Osteoblast (primary cell): ENCODE results near the gene KLK3. TPM values are rescaled to one million over a fixed set of nuclear protein-coding genes. Genes with fewer than 3 reads are reported as not detected.

Source experiments
- DNase-seq: peaks from one replicate; pipeline ENCODE4 v3.0.0; 2011; ENCODE audit warnings: low spot score, mixed read lengths; ENCODE audit not compliant: insufficient read length; ENCODE audit errors: missing footprints
- H2AFZ ChIP-seq: 2 replicates; pipeline ENCODE4 v1.6.0; 2011; ENCODE audit warnings: mild to moderate bottlenecking, low read length
- H3K27ac ChIP-seq: 2 replicates; pipeline ENCODE4 v1.5.1; 2011; ENCODE audit warnings: mild to moderate bottlenecking, low read depth, low read length, moderate library complexity
- H3K27me3 ChIP-seq: 2 replicates; pipeline ENCODE4 v1.6.0; 2012; ENCODE audit warnings: mild to moderate bottlenecking, control low read depth, inconsistent platforms, low read length, moderate library complexity; ENCODE audit not compliant: insufficient read depth
- H3K36me3 ChIP-seq: 2 replicates; pipeline ENCODE4 v1.5.1; 2011; ENCODE audit warnings: mild to moderate bottlenecking, low read length, control low read depth, moderate library complexity; ENCODE audit not compliant: insufficient read depth
- H3K4me1 ChIP-seq: 2 replicates; pipeline ENCODE4 v1.5.1; 2011; ENCODE audit warnings: mild to moderate bottlenecking, low read length, control low read depth, moderate library complexity; ENCODE audit not compliant: insufficient read depth
- H3K4me2 ChIP-seq: 2 replicates; pipeline ENCODE4 v1.6.0; 2011; ENCODE audit warnings: mild to moderate bottlenecking, low read length; ENCODE audit not compliant: insufficient read depth
- H3K4me3 ChIP-seq: fragments of 200-600 bp; sonication (generic); 3 replicates; pipeline ENCODE4 v1.5.1; 2012; ENCODE audit warnings: mild to moderate bottlenecking, low read length, inconsistent platforms; ENCODE audit not compliant: insufficient read depth
- H3K79me2 ChIP-seq: 2 replicates; pipeline ENCODE4 v1.6.0; 2012; ENCODE audit warnings: mild to moderate bottlenecking, low read length, control low read depth, inconsistent platforms; ENCODE audit not compliant: insufficient read depth
- H3K9me3 ChIP-seq: 2 replicates; pipeline ENCODE4 v1.5.1; 2011; ENCODE audit warnings: low read depth, low read length, control low read depth
- H4K20me1 ChIP-seq: 2 replicates; pipeline ENCODE4 v1.6.0; 2012; ENCODE audit warnings: mild to moderate bottlenecking, low read length, control low read depth; ENCODE audit not compliant: insufficient read depth
- total RNA-seq: library from RNA; depleted of rRNA; stranded (reverse); fragments of >200 nt; gene quantifications from 2 replicates; pipeline ENCODE4 v1.2.3, GENCODE V29; 2012
- TF ChIP-seq, protein P1 (sequence below): IDR thresholded peaks from 2 replicates; pipeline ENCODE4 v1.5.1; 2011; ENCODE audit warnings: mild to moderate bottlenecking, low read depth, low read length, moderate library complexity; ENCODE audit errors: extremely low read depth

KLK3 gene
- total RNA-seq, 1 donor = not detected

DNA sequence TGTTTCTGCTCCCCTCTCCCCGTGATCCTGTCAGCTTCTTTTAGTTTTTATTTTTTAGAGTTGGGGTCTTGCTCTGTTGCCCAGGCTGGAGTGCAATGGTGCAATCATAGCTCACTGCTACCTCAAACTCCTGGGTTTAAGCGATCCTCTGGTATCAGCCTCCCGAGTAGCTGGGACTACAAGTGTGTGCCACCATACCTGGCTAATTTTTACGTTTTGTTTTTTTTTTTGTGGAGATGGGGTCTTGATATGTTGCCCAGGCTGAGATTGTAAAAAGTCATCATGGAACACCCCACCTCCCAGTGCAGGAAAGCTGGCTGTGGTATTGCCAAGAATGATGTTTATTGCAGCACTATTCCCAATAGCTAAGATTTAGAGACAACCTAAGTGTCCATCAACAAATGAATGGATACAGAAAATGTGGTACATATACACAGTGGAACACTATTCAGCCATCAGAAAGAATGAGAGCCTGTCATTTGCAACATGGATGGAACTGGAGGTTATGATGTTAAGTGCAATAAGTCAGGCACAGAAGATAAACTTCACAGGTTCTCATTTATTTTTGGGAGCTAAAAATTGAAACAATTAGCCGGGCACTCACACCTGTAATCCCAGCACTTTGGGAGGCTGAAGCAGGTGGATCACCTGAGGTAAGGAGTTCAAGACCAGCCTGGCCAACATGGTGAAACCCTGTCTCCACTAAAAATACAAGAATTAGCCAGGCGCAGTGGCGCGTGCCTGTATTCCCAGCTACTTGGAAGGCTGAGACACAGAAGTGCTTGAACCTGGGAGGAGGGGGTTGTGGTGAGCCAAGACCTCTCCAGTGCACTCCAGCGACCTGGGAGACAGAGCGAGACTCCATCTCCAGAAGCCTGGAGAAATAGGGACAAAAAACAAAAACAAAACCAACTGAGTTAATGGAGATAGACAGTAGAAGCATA is 14.7 kb upstream of the KLK3 start:
- Histone ChIP-seq H3K9me3 (no peaks in the 10 kb centered on the region), H2AFZ (no peak overlapping the region), H3K27ac (no peak overlapping the region), H4K20me1 (no peaks in the 10 kb centered on the region), H3K36me3 (no peaks in the 10 kb centered on the region), H3K79me2 (no peaks in the 10 kb centered on the region), H3K4me3 (no peak overlapping the region), H3K4me1 (peaks cover 5% of the 10 kb centered on the region), H3K4me2 (no peak overlapping the region), H3K27me3 (peaks cover 7% of the 10 kb centered on the region)
- DNase-seq = no peak
- TF ChIP-seq, protein P1, sequence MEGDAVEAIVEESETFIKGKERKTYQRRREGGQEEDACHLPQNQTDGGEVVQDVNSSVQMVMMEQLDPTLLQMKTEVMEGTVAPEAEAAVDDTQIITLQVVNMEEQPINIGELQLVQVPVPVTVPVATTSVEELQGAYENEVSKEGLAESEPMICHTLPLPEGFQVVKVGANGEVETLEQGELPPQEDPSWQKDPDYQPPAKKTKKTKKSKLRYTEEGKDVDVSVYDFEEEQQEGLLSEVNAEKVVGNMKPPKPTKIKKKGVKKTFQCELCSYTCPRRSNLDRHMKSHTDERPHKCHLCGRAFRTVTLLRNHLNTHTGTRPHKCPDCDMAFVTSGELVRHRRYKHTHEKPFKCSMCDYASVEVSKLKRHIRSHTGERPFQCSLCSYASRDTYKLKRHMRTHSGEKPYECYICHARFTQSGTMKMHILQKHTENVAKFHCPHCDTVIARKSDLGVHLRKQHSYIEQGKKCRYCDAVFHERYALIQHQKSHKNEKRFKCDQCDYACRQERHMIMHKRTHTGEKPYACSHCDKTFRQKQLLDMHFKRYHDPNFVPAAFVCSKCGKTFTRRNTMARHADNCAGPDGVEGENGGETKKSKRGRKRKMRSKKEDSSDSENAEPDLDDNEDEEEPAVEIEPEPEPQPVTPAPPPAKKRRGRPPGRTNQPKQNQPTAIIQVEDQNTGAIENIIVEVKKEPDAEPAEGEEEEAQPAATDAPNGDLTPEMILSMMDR = no peak

- no peaks in the 10 kb centered on the region for H3K79me2 ChIP-seq
- no peaks in the 10 kb centered on the region for H3K4me1 ChIP-seq
- H4K20me1 ChIP-seq = no peaks in the 10 kb centered on the region
- no peaks in the 10 kb centered on the region for H3K36me3 ChIP-seq
- DNase-seq = peak; percentile 37
- no peak overlapping the region for H3K4me3 ChIP-seq
- no peaks in the 10 kb centered on the region for H3K27me3 ChIP-seq
- H3K4me2 ChIP-seq = no peak overlapping the region
- TF ChIP-seq, protein P1 = no peak
- H3K27ac ChIP-seq = no peak overlapping the region
- no peaks in the 10 kb centered on the region for H3K9me3 ChIP-seq
- no peak overlapping the region for H2AFZ ChIP-seq
Observed at GRCh38 chr19:50842130-50842529, 12.6 kb upstream of the KLK3 start.

DNA sequence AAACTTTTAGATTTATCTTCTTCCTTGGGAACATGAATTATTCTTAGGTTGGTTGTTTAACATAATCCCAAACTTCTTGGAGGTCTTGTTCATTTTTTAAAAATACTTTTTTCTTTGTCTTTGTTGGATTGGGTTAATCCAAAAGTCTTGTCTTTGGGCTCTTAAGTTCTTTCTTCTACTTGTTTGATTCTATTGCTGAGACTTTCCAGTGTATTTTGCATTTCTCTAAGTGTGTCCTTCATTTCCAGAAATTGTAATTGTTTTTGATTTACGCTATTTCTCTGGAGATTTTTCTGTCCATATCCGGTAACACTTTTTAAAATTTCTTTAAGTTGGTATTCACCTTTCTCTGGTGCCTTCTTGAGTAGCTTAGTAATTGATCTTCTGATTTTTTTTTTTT is 11.5 kb upstream of the KLK3 start:
- Histone ChIP-seq H3K27ac (no peak overlapping the region), H3K4me3 (no peak overlapping the region), H2AFZ (no peak overlapping the region), H3K27me3 (no peaks in the 10 kb centered on the region), H3K4me1 (no peaks in the 10 kb centered on the region), H3K79me2 (no peaks in the 10 kb centered on the region), H4K20me1 (no peaks in the 10 kb centered on the region), H3K4me2 (no peak overlapping the region), H3K9me3 (no peaks in the 10 kb centered on the region), H3K36me3 (no peaks in the 10 kb centered on the region)
- no peak for DNase-seq
- TF ChIP-seq, protein P1 = no peak

DNA sequence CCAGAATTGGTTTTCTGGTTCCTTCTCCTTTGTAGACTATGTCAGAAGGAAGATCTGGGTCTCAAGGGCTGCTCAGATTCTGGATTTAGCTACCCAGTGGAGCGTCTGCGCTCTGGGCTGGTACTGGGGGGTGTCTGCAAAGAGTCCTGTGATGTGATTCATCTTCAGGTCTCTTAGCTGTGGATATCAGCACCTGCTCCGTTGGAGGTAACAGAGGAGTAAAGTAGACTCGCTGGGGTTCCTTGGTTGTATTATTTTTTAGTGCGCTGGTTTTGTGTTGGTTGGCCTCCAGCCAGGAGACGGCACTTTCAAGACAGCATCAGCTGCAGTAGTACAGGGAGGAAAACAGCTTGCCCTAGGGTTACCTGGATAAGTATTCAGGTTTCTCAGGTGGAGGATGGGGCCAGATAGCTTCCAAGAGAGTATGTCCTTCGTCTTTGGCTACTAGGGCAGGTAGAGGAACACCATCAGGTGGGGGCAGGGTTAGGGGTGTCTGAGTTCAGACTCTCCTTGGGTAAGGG is 11.0 kb upstream of the KLK3 start:
- DNase-seq = no peak
- Histone ChIP-seq H2AFZ (no peak overlapping the region), H3K4me2 (no peak overlapping the region), H3K9me3 (no peaks in the 10 kb centered on the region), H3K27me3 (no peaks in the 10 kb centered on the region), H3K4me3 (no peak overlapping the region), H3K27ac (no peak overlapping the region), H3K36me3 (no peaks in the 10 kb centered on the region), H3K79me2 (no peaks in the 10 kb centered on the region), H4K20me1 (no peaks in the 10 kb centered on the region), H3K4me1 (no peaks in the 10 kb centered on the region)
- TF ChIP-seq, protein P1 = no peak
